A673 (cell line): Measurements from ENCODE around the gene OXNAD1. TPM values are rescaled to one million over a fixed set of nuclear protein-coding genes. Genes with fewer than 3 reads are reported as not detected.

ENCODE experiments used
- BruUV-seq: library from RNA; stranded (reverse); fragments of 400-500 nt; replicated peaks from 2 replicates; lab custom pipeline; 2021; lab: Mats Ljungman, UMichigan
- CTCF ChIA-PET: fragments of 300-600 bp; sonication (Branson Sonifier 250); formaldehyde crosslinking; loops from one replicate; lab custom pipeline; 2022; ENCODE audit warnings: antibody characterized with exemption; lab: Charles Lee
- POLR2A ChIA-PET: fragments of 300-600 bp; sonication (Branson Sonifier 250); formaldehyde crosslinking; loops from one replicate; lab custom pipeline; 2022; ENCODE audit warnings: antibody characterized with exemption; ENCODE audit not compliant: low non-redundant PET; lab: Charles Lee
- DNase-seq: peaks from one replicate; pipeline ENCODE4 v3.0.0-alpha.2; 2015; ENCODE audit warnings: low spot score
- H3K27ac ChIP-seq: fragments of 200-600 bp; sonication (generic); 2 replicates; pipeline ENCODE4 v1.5.1; 2016; ENCODE audit warnings: mixed run types, low read depth, mild to moderate bottlenecking, mixed read lengths, antibody characterized with exemption, low read length; ENCODE audit not compliant: poor library complexity, severe bottlenecking
- H3K27me3 ChIP-seq: fragments of 200-600 bp; sonication (generic); replicated peaks from 2 replicates; pipeline ENCODE4 v1.6.1; 2017; ENCODE audit warnings: mixed run types, low read depth, mild to moderate bottlenecking, mixed read lengths, antibody characterized with exemption, low read length; ENCODE audit not compliant: insufficient read depth, poor library complexity
- H3K36me3 ChIP-seq: fragments of 200-600 bp; sonication (generic); 2 replicates; pipeline ENCODE4 v1.6.1; 2016; ENCODE audit warnings: mixed run types, mild to moderate bottlenecking, mixed read lengths, antibody characterized with exemption, low read length; ENCODE audit not compliant: insufficient read depth, poor library complexity, severe bottlenecking
- H3K4me1 ChIP-seq: fragments of 200-600 bp; sonication (generic); 2 replicates; pipeline ENCODE4 v1.6.1; 2017; ENCODE audit warnings: mixed run types, mild to moderate bottlenecking, mixed read lengths, antibody characterized with exemption, low read length; ENCODE audit not compliant: insufficient read depth, poor library complexity, severe bottlenecking
- H3K4me3 ChIP-seq: fragments of 200-600 bp; sonication (generic); 2 replicates; pipeline ENCODE4 v1.5.1; 2016; ENCODE audit warnings: low read depth, mixed run types, mild to moderate bottlenecking, mixed read lengths, low read length; ENCODE audit not compliant: poor library complexity, severe bottlenecking
- H3K9me3 ChIP-seq: fragments of 200-600 bp; sonication (generic); 2 replicates; pipeline ENCODE4 v1.6.1; 2016; ENCODE audit warnings: mixed run types, low read depth, mild to moderate bottlenecking, mixed read lengths, antibody characterized with exemption, low read length; ENCODE audit not compliant: poor library complexity, severe bottlenecking
- CTCF ChIP-seq: fragments of 300-800, 200-600 bp; sonication (generic); conservative IDR thresholded peaks from 2 replicates; pipeline ENCODE4 v1.5.1; 2017; ENCODE audit warnings: low read depth, mild to moderate bottlenecking, antibody characterized with exemption, low read length, moderate library complexity, mixed read lengths
- EZH2 ChIP-seq: fragments of 200-600 bp; sonication (generic); IDR thresholded peaks from 2 replicates; pipeline ENCODE4 v1.6.1; 2017; ENCODE audit warnings: borderline replicate concordance, low read depth, mild to moderate bottlenecking, mixed read lengths, antibody characterized with exemption, low read length; ENCODE audit not compliant: poor library complexity, severe bottlenecking
- intact Hi-C: fragments of 100-400 bp; cut with micrococcal nuclease; formaldehyde crosslinking; loops from one replicate; pipeline ENCODE4 v1.10.0; 2022; ENCODE audit not compliant: unreplicated experiment
- total RNA-seq: library from RNA; stranded (reverse); gene quantifications from 2 replicates; pipeline ENCODE4 v1.2.3, GENCODE V29; 2021

OXNAD1 gene
- total RNA-seq, 1 experiment from 2014 or later: 21.5 TPM

- no TSS peak for BruUV-seq
- no peak overlapping the region for H3K4me3 ChIP-seq
- peaks cover 19% of the 10 kb centered on the region for H3K36me3 ChIP-seq
- TF ChIP-seq EZH2: no peak
- TF ChIP-seq CTCF: no peak
- H3K27ac ChIP-seq: no peak overlapping the region
- no peak for DNase-seq
- intact Hi-C loops: no loop called here
- no peaks in the 10 kb centered on the region for H3K27me3 ChIP-seq
- peaks cover 5% of the 10 kb centered on the region for H3K4me1 ChIP-seq
- POLR2A ChIA-PET: no interaction called here
- CTCF ChIA-PET: no interaction called here
- no peaks in the 10 kb centered on the region for H3K9me3 ChIP-seq
Observed at GRCh38 chr3:16258866-16259265, 6.1 kb upstream of the OXNAD1 start.

GRCh38 chr3:16260046-16260445 is 5.0 kb upstream of the OXNAD1 start:
- DNase-seq: no peak
- Histone ChIP-seq H3K4me1 (peaks cover 5% of the 10 kb centered on the region), H3K27ac (no peak overlapping the region), H3K27me3 (no peaks in the 10 kb centered on the region), H3K36me3 (peaks cover 19% of the 10 kb centered on the region), H3K4me3 (no peak overlapping the region), H3K9me3 (no peaks in the 10 kb centered on the region)
- no TSS peak for BruUV-seq
- POLR2A ChIA-PET: no interaction called here
- intact Hi-C loops: no loop called here
- TF ChIP-seq CTCF (no peak), EZH2 (no peak)
- CTCF ChIA-PET: no interaction called here

- Histone ChIP-seq H3K9me3 (no peaks in the 10 kb centered on the region), H3K27ac (no peak overlapping the region), H3K27me3 (no peaks in the 10 kb centered on the region), H3K4me1 (peaks cover 12% of the 10 kb centered on the region), H3K4me3 (no peak overlapping the region), H3K36me3 (peaks cover 19% of the 10 kb centered on the region)
- TF ChIP-seq EZH2: no peak
- no peak for TF ChIP-seq CTCF
- no peak for DNase-seq
- POLR2A ChIA-PET: no interaction called here
- CTCF ChIA-PET: no interaction called here
- BruUV-seq: no TSS peak
- intact Hi-C loops: no loop called here
Observed at GRCh38 chr3:16262174-16262573, 2.8 kb upstream of the OXNAD1 start.
